ENCODE results near the gene SKAP1.
A peak's percentile ranks its signal among the peaks of the same experiment; 100 is the strongest.

The SKAP1 gene

GRCh38 chr17:48223945-48224344, 206.1 kb downstream of the SKAP1 start:
- no peak for TF ChIP-seq CTCF (IDR thresholded peaks at IDR 0.05; ENCODE audit: low read depth, low read length)
- DNase-seq (ENCODE audit: low read depth, low spot score), result no peak
- in situ Hi-C loops (cut with HindIII; ENCODE audit: low sequenced_read_pairs), result no loop called here
- H3K4me3 ChIP-seq (ENCODE audit: low read depth, low read length), result no peak overlapping the region

GRCh38 chr17:48219617-48220016, 210.4 kb downstream of the SKAP1 start:
- in situ Hi-C loops (cut with HindIII; ENCODE audit: low sequenced_read_pairs), result no loop called here
- H3K4me3 ChIP-seq (ENCODE audit: low read depth, low read length), result no peak overlapping the region
- no peak for DNase-seq (ENCODE audit: low read depth, low spot score)
- TF ChIP-seq CTCF (IDR thresholded peaks at IDR 0.05; ENCODE audit: low read depth, low read length), result no peak

- H3K4me3 ChIP-seq (ENCODE audit: low read depth, low read length), result no peak overlapping the region
- in situ Hi-C loops (cut with HindIII; ENCODE audit: low sequenced_read_pairs), result no loop called here
- DNase-seq (ENCODE audit: low read depth, low spot score), result peak; percentile 45
- peak; percentile 73 for TF ChIP-seq CTCF (IDR thresholded peaks at IDR 0.05; ENCODE audit: low read depth, low read length)
These were observed 214.4 kb downstream of the SKAP1 start for GRCh38 chr17:48215583-48216139.

- in situ Hi-C loops (cut with HindIII; ENCODE audit: low sequenced_read_pairs), result no loop called here
- TF ChIP-seq CTCF (IDR thresholded peaks at IDR 0.05; ENCODE audit: low read depth, low read length), result no peak
- DNase-seq (ENCODE audit: low read depth, low spot score), result no peak
- H3K4me3 ChIP-seq (ENCODE audit: low read depth, low read length), result no peak overlapping the region
These were observed 216.2 kb downstream of the SKAP1 start for GRCh38 chr17:48213797-48214196.

- TF ChIP-seq CTCF (IDR thresholded peaks at IDR 0.05; ENCODE audit: low read depth, low read length), result no peak
- in situ Hi-C loops (cut with HindIII; ENCODE audit: low sequenced_read_pairs), result no loop called here
- no peak overlapping the region for H3K4me3 ChIP-seq (ENCODE audit: low read depth, low read length)
- no peak for DNase-seq (ENCODE audit: low read depth, low spot score)
These were observed 218.2 kb downstream of the SKAP1 start for GRCh38 chr17:48211787-48212186.

- H3K4me3 ChIP-seq (ENCODE audit: low read depth, low read length), result no peak overlapping the region
- no peak for TF ChIP-seq CTCF (IDR thresholded peaks at IDR 0.05; ENCODE audit: low read depth, low read length)
- no peak for DNase-seq (ENCODE audit: low read depth, low spot score)
- in situ Hi-C loops (cut with HindIII; ENCODE audit: low sequenced_read_pairs), result no loop called here
These were observed 219.0 kb downstream of the SKAP1 start for GRCh38 chr17:48211011-48211410.

GRCh38 chr17:48209973-48210372, 220.0 kb downstream of the SKAP1 start:
- H3K4me3 ChIP-seq (ENCODE audit: low read depth, low read length), result no peak overlapping the region
- TF ChIP-seq CTCF (IDR thresholded peaks at IDR 0.05; ENCODE audit: low read depth, low read length), result no peak
- in situ Hi-C loops (cut with HindIII; ENCODE audit: low sequenced_read_pairs), result no loop called here
- DNase-seq (ENCODE audit: low read depth, low spot score), result no peak

Data from astrocyte of the spinal cord (primary cell).